NCI-H2227 (cell line): ENCODE results near the gene ITIH5.
"Not testable (repeated sequence)": the region's sequence is repeated elsewhere in the genome, so short reads cannot be mapped to it uniquely, and the experiment has no call there.

Experiments used
- DNase-seq: peaks from one replicate; lab custom pipeline; 2025; ENCODE audit not compliant: unreplicated experiment; lab: John Stamatoyannopoulos, UW

The ITIH5 gene

GRCh38 chr10:7666253-7667023, at the start of gene ITIH5:
Gene ITIH5 (minus strand): TSS chr10:7666966. CDS start chr10:7666892, 74 bp downstream.
- DNase-seq, result no peak

DNA sequence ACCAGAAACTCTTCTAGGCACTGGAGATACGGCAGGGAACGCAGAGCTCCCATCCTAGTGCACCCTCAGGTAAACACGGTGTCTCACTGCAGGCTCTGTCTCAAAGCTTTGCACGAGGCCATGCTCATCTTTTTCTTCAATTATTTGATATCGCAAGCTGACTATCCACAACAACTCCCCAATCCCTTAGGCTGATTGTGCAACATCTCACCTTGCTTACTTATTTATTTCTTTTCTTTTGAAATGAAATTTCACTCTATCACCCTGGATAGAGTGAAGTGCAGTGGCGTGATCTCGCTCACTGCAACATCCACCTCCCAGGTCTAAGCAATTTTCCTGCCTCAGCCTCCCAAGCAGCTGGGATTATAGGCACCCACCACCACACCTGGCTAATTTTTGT, 48.7 kb upstream of the ITIH5 start:
- no peak for DNase-seq

- DNase-seq, result not testable (repeated sequence)
Measured at GRCh38 chr10:7711075-7711474, 44.3 kb upstream of the ITIH5 start.

GRCh38 chr10:7710446-7710845, 43.7 kb upstream of the ITIH5 start:
- DNase-seq, result no peak

GRCh38 chr10:7708832-7709231, 42.1 kb upstream of the ITIH5 start:
- DNase-seq, result no peak

DNA sequence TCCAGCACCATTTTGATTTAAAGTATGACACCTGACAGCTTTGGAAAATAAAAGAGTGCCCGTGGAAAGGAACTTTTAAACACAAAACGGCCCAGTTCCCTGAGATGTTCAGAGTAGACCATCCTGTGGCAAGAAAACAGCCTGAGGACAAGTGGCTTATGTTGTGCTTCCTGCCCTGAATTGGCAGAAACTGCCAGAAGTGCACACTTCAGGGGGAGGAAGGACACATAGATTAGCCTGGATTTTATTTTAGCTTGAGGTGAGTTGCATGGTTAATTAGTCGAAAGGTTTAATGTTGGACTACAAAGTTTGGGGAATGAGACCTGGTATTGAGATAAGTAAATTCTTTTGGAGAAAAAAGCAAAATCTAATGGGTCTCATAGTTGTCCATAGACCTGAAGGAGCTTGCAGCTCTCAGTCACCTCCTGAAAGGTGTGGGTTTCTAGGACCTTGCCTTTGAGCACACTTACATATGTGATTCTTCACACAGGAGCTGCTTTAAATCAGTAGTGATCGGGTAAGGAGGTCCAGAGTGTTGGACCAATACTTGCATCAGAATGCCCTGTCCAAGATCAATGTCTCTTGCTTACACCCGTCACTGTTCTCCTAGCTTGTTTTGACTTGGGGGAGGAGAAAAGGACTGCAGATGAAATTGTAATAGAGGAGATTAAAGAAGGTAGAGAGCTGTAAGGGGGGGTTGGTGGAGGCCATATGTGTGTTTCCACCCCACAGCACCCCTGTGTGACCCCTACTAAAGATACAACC, 41.3 kb upstream of the ITIH5 start:
- no peak for DNase-seq

DNA sequence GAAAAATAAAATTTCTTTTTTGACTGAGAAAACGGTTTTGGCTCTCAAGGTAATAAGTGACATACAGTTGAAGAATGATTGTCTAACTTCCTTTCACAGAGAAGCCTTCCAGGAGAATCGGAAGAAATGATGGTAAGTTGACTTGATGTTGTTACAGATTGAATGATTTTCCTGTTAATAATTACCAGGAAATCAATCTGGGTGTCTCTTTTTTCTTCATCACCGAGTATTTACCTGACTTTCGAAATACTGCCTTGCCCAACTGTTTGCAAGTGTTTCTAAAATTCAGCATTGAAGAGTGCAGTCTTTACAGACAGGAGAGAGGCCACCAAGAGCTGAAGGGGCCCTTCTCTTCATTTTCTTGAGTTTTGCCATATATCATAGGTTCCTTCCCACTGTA, 40.3 kb upstream of the ITIH5 start:
- no peak for DNase-seq

GRCh38 chr10:7706534-7707073, 39.8 kb upstream of the ITIH5 start:
- no peak for DNase-seq

DNA sequence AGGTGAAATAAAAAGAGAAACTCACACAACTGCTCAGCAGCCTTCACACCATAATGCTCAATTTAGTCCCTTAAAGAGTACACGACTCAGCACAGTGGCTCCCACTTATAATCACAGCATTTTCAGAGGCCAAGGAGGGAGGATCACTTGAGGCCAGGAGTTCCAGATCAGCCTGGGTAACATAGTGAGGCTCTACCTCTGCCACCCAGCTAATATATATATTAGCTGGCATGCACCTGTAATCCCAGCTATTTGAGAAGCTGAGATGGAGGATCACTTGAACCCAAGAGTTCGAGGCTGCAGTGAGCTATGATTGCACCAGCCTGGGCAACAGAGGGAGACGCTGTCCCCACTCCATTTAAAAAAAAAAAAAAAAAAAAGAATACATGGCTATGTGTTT, 38.6 kb upstream of the ITIH5 start:
- DNase-seq, result no peak

GRCh38 chr10:7704071-7705016, 37.6 kb upstream of the ITIH5 start:
- DNase-seq, result no peak

DNA sequence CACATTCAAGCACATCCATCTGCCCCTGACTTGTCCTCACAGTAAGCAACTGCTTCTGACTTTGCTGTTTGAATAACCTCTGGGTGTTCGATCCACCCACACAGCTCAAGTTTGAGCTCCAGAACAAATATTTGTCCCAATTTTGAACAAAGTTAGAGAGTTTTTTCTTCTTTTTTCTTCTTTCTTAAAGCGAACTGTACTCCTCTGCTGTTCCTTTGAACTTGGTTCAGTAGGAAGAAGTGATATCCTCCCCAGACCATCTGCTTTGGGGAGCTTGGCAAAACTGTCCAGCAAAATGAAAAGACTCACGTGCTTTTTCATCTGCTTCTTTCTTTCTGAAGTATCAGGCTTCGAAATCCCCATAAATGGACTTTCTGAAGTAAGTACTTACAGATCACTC, 36.4 kb upstream of the ITIH5 start, which contains the start of gene ITIH2:
Gene ITIH2, plus strand, starts transcription at position 177 of the 400 bp plus-strand sequence. Its CDS starts 119 bp downstream, at position 296.
- DNase-seq, result no peak

GRCh38 chr10:7702288-7702812, 35.6 kb upstream of the ITIH5 start:
- DNase-seq, result no peak

GRCh38 chr10:7701158-7701742, 34.5 kb upstream of the ITIH5 start:
- DNase-seq, result no peak

DNA sequence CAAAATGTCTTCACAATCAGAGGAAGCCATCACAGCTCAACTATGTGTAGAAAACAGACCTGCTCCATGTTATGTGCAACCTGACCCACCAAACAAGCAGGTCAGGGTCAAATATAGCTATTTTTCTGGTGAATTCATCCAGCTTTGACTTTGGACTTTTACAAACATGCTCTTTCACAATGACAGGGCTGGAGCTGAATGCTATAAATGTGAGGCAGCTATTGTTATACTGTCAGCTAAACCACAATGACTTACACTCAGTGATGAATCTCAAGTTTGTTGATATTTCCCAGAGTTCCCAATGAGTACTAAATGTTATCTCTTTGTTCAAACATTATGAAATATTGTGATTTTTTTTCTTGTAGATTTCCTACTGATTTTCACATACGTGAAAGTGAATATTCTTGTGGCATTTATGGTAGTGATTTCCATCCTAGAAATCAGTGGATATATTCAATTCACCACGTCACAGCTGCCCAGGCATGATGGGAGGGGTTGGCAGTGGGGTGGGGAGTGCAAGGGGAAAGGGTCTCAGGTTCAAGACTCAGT, 33.9 kb upstream of the ITIH5 start:
- DNase-seq, result no peak

- no peak for DNase-seq
Measured at GRCh38 chr10:7697426-7697825, 30.7 kb upstream of the ITIH5 start.

DNA sequence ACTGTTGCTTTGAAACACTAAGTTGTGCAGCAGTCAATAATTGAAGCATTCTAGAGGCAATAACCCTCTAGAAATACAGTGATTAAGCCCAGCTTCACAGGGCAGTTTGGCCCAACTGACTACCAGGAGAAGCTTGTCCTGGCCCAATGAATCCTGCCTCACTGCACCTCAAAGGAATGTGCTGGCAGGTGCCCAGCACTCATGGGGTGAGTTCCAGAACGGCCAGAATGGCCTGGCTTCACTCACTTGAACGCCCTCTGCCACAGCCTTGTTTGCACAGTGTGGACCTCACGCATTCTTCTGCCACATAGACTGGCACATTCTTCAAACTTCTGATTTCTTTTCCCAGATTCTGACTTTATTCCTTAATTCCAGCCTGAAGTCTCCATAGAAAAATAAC, 29.8 kb upstream of the ITIH5 start:
- DNase-seq, result no peak

GRCh38 chr10:7693194-7693593, 26.4 kb upstream of the ITIH5 start:
- not testable (repeated sequence) for DNase-seq

DNA sequence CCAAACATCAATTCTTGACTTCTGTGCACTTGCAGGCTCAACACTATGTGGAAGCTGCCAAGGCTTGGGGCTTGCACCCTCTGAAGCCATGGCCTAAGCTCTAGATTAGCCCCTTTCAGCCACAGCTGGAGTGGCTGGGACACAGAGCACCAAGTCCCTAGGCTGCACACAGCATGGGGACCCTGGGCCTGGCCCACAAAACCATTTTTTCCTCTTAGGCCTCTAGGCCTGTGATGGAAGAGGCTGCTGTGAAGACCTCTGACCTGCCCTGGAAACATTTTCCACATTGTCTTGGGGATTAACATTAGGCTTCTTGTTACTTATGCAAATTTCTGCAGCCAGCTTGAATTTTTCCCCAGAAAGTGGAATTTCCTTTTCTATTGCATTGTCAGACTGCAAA, 25.6 kb upstream of the ITIH5 start:
- DNase-seq, result not testable (repeated sequence)

GRCh38 chr10:7690885-7691597, 24.3 kb upstream of the ITIH5 start:
- DNase-seq, result not testable (repeated sequence)
